WTC11 (cell line): ENCODE data around the gene GPRIN3. TPM values are rescaled to one million over a fixed set of nuclear protein-coding genes. Genes with fewer than 3 reads are reported as not detected.

ENCODE experiments used
- ATAC-seq: fragments of 200-7000 bp; cut with Tn5 transposase; 2 replicates; pipeline ENCODE4 v1.10.0; 2021; ENCODE audit warnings: mild to moderate bottlenecking, moderate library complexity
- CTCF ChIA-PET: fragments of 300-600 bp; sonication (Branson Sonifier 250); formaldehyde crosslinking; loops from one replicate; lab custom pipeline; 2021; ENCODE audit warnings: antibody characterized with exemption; lab: Charles Lee
- POLR2A ChIA-PET: fragments of 350-600 bp; sonication (Branson Sonifier 250); formaldehyde crosslinking; loops from one replicate; lab custom pipeline; 2021; ENCODE audit warnings: antibody characterized with exemption; lab: Charles Lee
- DNase-seq: peaks from one replicate; pipeline ENCODE4 v3.0.0; 2021; ENCODE audit warnings: low spot score
- H3K27ac Mint-ChIP-seq: 2 replicates; pipeline ENCODE4 v1.8.0; 2021; ENCODE audit warnings: mixed read lengths
- H3K27me3 Mint-ChIP-seq: 2 replicates; pipeline ENCODE4 v1.8.0; 2021; ENCODE audit warnings: low read depth, mild to moderate bottlenecking, moderate library complexity, mixed read lengths
- H3K36me3 Mint-ChIP-seq: 2 replicates; pipeline ENCODE4 v1.8.0; 2021; ENCODE audit warnings: mixed read lengths
- H3K4me1 Mint-ChIP-seq: 2 replicates; pipeline ENCODE4 v1.8.0; 2022; ENCODE audit warnings: mixed read lengths
- H3K4me3 Mint-ChIP-seq: 2 replicates; pipeline ENCODE4 v1.8.0; 2021; ENCODE audit warnings: mild to moderate bottlenecking, moderate library complexity, mixed read lengths
- H3K9me3 Mint-ChIP-seq: 2 replicates; pipeline ENCODE4 v1.8.0; 2021; ENCODE audit warnings: mixed read lengths
- CREB1 ChIP-seq: sonication (generic); formaldehyde crosslinking; IDR thresholded peaks from 2 replicates; pipeline ENCODE4 v1.8.0; 2023; ENCODE audit warnings: mild to moderate bottlenecking, missing genetic modification reagents
- EMX1 ChIP-seq: fragments of 250-450 bp; sonication (Bioruptor Pico); IDR thresholded peaks from 2 replicates; pipeline ENCODE4 v1.8.0; 2021; ENCODE audit warnings: mild to moderate bottlenecking
- IRF2 ChIP-seq: sonication (generic); formaldehyde crosslinking; IDR thresholded peaks from 2 replicates; pipeline ENCODE4 v1.8.0; 2022; ENCODE audit warnings: low read depth, missing genetic modification reagents, borderline replicate concordance
- NFYB ChIP-seq: sonication (generic); formaldehyde crosslinking; conservative IDR thresholded peaks from 2 replicates; pipeline ENCODE4 v1.8.0; 2022; ENCODE audit warnings: low read depth, missing genetic modification reagents
- NR1H2 ChIP-seq: sonication (generic); formaldehyde crosslinking; IDR thresholded peaks from 2 replicates; pipeline ENCODE4 v1.9.0; 2021; ENCODE audit warnings: mild to moderate bottlenecking, moderate library complexity, missing genetic modification reagents
- NR3C1 ChIP-seq: sonication (generic); formaldehyde crosslinking; conservative IDR thresholded peaks from 2 replicates; pipeline ENCODE4 v1.8.1; 2023; ENCODE audit warnings: low read depth, mild to moderate bottlenecking, missing genetic modification reagents
- OVOL2 ChIP-seq: fragments of 250-450 bp; sonication (Bioruptor Pico); IDR thresholded peaks from 2 replicates; pipeline ENCODE4 v1.9.0; 2021; ENCODE audit warnings: mild to moderate bottlenecking, borderline replicate concordance
- TEAD1 ChIP-seq: sonication (generic); formaldehyde crosslinking; IDR thresholded peaks from 2 replicates; pipeline ENCODE4 v1.8.0; 2022; ENCODE audit warnings: mild to moderate bottlenecking, missing genetic modification reagents
- ZNF121 ChIP-seq: sonication (generic); formaldehyde crosslinking; IDR thresholded peaks from 2 replicates; pipeline ENCODE4 v1.8.0; 2023; ENCODE audit warnings: missing genetic modification reagents
- total RNA-seq: library from RNA; stranded (reverse); gene quantifications from 3 replicates; pipeline ENCODE4 v1.2.3, GENCODE V29; 2021
- TF ChIP-seq, protein P1 (sequence below): sonication (generic); formaldehyde crosslinking; IDR thresholded peaks from 2 replicates; pipeline ENCODE4 v1.8.1; 2022; ENCODE audit warnings: mild to moderate bottlenecking, missing genetic modification reagents, moderate library complexity, borderline replicate concordance
- TF ChIP-seq, protein P2 (sequence below): fragments of 200-600 bp; IDR thresholded peaks from 2 replicates; pipeline ENCODE4 v1.8.0; 2022; ENCODE audit warnings: antibody characterized with exemption
- TF ChIP-seq, protein P3 (sequence below): sonication (generic); formaldehyde crosslinking; IDR thresholded peaks from 2 replicates; pipeline ENCODE4 v1.8.1; 2023; ENCODE audit warnings: mild to moderate bottlenecking, moderate library complexity, missing genetic modification reagents
- TF ChIP-seq, protein P4 (sequence below): sonication (generic); formaldehyde crosslinking; conservative IDR thresholded peaks from 2 replicates; pipeline ENCODE4 v1.8.1; 2023; ENCODE audit warnings: mild to moderate bottlenecking, low read depth, missing genetic modification reagents, moderate library complexity
- TF ChIP-seq, protein P5 (sequence below): fragments of 250-450 bp; sonication (Bioruptor Pico); IDR thresholded peaks from 2 replicates; pipeline ENCODE4 v1.9.0; 2021; ENCODE audit warnings: mild to moderate bottlenecking
- TF ChIP-seq, protein P6 (sequence below): sonication (generic); formaldehyde crosslinking; IDR thresholded peaks from 2 replicates; pipeline ENCODE4 v1.8.0; 2022; ENCODE audit warnings: mild to moderate bottlenecking, missing genetic modification reagents
- TF ChIP-seq, protein P7 (sequence below): sonication (generic); formaldehyde crosslinking; conservative IDR thresholded peaks from 2 replicates; pipeline ENCODE4 v1.8.1; 2022; ENCODE audit warnings: mild to moderate bottlenecking, missing genetic modification reagents

Gene GPRIN3
- total RNA-seq, 1 experiment from 2014 or later: 2.0 TPM

DNA sequence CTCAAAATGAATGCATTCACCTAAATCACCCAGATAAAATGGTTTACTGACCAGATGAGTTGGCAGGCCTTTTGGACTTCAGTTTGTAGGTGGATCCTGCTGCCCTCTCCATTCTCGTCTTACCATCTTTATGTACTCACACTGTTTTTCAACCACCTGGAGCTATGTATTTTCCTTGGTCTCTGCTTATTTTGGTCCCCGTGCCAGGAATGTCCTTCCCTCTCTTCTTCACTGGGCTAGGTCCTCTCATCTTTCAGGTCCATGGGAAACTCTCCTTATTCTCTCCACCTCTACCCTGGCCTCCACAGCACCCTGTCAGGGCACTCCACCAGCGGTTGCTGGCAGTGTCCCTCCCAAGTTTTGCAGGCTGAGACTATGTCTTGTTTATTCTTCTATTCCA lies 2.6 kb downstream of the GPRIN3 start (continued):
- TF ChIP-seq, protein P1, sequence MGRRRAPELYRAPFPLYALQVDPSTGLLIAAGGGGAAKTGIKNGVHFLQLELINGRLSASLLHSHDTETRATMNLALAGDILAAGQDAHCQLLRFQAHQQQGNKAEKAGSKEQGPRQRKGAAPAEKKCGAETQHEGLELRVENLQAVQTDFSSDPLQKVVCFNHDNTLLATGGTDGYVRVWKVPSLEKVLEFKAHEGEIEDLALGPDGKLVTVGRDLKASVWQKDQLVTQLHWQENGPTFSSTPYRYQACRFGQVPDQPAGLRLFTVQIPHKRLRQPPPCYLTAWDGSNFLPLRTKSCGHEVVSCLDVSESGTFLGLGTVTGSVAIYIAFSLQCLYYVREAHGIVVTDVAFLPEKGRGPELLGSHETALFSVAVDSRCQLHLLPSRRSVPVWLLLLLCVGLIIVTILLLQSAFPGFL (CRISPR knock-in tag): no peak
- TF ChIP-seq ZNF121: no peak

DNA sequence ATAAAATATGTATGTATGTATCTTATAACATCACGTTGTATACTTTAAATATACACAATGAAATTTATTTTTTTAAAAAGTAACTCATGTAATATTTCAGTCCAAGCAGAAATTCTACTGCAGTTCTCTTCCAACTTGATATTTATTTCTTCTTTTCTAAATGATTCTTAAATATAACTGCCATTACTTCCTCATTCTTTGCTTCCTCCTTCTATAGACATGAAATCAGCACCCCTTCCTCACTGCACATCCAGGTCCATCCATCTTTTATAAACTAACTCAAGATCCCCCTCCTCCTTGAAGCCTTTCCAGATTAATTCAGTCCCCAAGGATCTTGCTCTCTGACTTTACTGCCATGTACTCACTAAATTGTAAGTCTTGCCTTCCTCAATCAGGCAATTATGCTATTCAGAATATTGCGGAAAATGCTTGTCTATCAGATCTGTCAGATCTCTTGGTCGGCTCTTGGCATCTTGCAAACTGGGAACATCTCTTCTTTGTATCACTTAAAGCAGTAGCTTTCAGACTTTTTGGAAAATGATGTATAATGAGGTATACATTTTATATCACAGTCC lies 3.7 kb downstream of the GPRIN3 start:
- no peak for DNase-seq
- Mint-ChIP-seq H3K27ac (no peak overlapping the region), H3K4me3 (no peak overlapping the region), H3K9me3 (no peaks in the 10 kb centered on the region), H3K27me3 (peaks cover 25% of the 10 kb centered on the region), H3K4me1 (peaks cover 31% of the 10 kb centered on the region), H3K36me3 (no peaks in the 10 kb centered on the region)
- ChIA-PET CTCF (no interaction called here), POLR2A (no interaction called here)
- TF ChIP-seq IRF2 (CRISPR knock-in tag) (no peak), EMX1 (CRISPR knock-in tag) (no peak), CREB1 (no peak)
- TF ChIP-seq, protein P2, sequence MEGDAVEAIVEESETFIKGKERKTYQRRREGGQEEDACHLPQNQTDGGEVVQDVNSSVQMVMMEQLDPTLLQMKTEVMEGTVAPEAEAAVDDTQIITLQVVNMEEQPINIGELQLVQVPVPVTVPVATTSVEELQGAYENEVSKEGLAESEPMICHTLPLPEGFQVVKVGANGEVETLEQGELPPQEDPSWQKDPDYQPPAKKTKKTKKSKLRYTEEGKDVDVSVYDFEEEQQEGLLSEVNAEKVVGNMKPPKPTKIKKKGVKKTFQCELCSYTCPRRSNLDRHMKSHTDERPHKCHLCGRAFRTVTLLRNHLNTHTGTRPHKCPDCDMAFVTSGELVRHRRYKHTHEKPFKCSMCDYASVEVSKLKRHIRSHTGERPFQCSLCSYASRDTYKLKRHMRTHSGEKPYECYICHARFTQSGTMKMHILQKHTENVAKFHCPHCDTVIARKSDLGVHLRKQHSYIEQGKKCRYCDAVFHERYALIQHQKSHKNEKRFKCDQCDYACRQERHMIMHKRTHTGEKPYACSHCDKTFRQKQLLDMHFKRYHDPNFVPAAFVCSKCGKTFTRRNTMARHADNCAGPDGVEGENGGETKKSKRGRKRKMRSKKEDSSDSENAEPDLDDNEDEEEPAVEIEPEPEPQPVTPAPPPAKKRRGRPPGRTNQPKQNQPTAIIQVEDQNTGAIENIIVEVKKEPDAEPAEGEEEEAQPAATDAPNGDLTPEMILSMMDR: no peak
- TF ChIP-seq, protein P3, sequence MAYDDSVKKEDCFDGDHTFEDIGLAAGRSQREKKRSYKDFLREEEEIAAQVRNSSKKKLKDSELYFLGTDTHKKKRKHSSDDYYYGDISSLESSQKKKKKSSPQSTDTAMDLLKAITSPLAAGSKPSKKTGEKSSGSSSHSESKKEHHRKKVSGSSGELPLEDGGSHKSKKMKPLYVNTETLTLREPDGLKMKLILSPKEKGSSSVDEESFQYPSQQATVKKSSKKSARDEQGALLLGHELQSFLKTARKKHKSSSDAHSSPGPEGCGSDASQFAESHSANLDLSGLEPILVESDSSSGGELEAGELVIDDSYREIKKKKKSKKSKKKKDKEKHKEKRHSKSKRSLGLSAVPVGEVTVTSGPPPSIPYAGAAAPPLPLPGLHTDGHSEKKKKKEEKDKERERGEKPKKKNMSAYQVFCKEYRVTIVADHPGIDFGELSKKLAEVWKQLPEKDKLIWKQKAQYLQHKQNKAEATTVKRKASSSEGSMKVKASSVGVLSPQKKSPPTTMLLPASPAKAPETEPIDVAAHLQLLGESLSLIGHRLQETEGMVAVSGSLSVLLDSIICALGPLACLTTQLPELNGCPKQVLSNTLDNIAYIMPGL (CRISPR knock-in tag): no peak
- TF ChIP-seq, protein P4, sequence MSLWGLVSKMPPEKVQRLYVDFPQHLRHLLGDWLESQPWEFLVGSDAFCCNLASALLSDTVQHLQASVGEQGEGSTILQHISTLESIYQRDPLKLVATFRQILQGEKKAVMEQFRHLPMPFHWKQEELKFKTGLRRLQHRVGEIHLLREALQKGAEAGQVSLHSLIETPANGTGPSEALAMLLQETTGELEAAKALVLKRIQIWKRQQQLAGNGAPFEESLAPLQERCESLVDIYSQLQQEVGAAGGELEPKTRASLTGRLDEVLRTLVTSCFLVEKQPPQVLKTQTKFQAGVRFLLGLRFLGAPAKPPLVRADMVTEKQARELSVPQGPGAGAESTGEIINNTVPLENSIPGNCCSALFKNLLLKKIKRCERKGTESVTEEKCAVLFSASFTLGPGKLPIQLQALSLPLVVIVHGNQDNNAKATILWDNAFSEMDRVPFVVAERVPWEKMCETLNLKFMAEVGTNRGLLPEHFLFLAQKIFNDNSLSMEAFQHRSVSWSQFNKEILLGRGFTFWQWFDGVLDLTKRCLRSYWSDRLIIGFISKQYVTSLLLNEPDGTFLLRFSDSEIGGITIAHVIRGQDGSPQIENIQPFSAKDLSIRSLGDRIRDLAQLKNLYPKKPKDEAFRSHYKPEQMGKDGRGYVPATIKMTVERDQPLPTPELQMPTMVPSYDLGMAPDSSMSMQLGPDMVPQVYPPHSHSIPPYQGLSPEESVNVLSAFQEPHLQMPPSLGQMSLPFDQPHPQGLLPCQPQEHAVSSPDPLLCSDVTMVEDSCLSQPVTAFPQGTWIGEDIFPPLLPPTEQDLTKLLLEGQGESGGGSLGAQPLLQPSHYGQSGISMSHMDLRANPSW (CRISPR knock-in tag): no peak
- TF ChIP-seq, protein P5, sequence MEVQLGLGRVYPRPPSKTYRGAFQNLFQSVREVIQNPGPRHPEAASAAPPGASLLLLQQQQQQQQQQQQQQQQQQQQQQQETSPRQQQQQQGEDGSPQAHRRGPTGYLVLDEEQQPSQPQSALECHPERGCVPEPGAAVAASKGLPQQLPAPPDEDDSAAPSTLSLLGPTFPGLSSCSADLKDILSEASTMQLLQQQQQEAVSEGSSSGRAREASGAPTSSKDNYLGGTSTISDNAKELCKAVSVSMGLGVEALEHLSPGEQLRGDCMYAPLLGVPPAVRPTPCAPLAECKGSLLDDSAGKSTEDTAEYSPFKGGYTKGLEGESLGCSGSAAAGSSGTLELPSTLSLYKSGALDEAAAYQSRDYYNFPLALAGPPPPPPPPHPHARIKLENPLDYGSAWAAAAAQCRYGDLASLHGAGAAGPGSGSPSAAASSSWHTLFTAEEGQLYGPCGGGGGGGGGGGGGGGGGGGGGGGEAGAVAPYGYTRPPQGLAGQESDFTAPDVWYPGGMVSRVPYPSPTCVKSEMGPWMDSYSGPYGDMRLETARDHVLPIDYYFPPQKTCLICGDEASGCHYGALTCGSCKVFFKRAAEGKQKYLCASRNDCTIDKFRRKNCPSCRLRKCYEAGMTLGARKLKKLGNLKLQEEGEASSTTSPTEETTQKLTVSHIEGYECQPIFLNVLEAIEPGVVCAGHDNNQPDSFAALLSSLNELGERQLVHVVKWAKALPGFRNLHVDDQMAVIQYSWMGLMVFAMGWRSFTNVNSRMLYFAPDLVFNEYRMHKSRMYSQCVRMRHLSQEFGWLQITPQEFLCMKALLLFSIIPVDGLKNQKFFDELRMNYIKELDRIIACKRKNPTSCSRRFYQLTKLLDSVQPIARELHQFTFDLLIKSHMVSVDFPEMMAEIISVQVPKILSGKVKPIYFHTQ (CRISPR knock-in tag): no peak
- ATAC-seq: no peak

DNA sequence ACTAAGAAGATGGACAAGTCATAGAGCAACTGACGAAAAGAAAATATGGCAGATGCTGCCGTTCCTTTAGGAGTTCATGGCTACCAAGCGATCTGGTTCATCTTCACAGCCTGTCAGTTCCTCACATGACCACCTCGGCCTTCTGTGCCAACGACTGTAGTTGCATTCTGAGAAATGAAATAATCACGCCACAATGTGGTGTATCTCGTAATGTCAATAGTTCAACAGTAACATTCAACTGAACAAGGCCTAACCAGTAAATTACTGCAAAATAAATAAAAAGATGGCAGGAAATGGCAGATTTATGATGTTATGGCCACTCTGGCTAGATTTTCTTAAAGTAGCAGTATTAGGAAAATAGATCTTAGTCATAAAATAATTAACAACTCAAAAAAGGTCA lies 4.4 kb downstream of the GPRIN3 start:
- no peak overlapping the region for H3K27ac Mint-ChIP-seq
- ChIA-PET CTCF (no interaction called here), POLR2A (no interaction called here)
- H3K4me3 Mint-ChIP-seq: no peak overlapping the region
- ATAC-seq (no peak), DNase-seq (no peak)
- no peaks in the 10 kb centered on the region for H3K9me3 Mint-ChIP-seq
- H3K4me1 Mint-ChIP-seq: peaks cover 33% of the 10 kb centered on the region
- no peaks in the 10 kb centered on the region for H3K36me3 Mint-ChIP-seq
- peaks cover 18% of the 10 kb centered on the region for H3K27me3 Mint-ChIP-seq
- TF ChIP-seq, protein P6, sequence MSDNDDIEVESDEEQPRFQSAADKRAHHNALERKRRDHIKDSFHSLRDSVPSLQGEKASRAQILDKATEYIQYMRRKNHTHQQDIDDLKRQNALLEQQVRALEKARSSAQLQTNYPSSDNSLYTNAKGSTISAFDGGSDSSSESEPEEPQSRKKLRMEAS (CRISPR knock-in tag): no peak
- TF ChIP-seq TEAD1 (CRISPR knock-in tag) (no peak), NR3C1 (no peak), NR1H2 (CRISPR knock-in tag) (no peak), NFYB (CRISPR knock-in tag) (no peak), OVOL2 (CRISPR knock-in tag) (no peak), CREB1 (no peak)
- TF ChIP-seq, protein P5 (CRISPR knock-in tag): no peak
- TF ChIP-seq, protein P3 (CRISPR knock-in tag): no peak
- TF ChIP-seq, protein P7, sequence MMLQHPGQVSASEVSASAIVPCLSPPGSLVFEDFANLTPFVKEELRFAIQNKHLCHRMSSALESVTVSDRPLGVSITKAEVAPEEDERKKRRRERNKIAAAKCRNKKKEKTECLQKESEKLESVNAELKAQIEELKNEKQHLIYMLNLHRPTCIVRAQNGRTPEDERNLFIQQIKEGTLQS (CRISPR knock-in tag): no peak
